DOHH2 (cell line): Measurements from ENCODE around the gene PTTG1.

ENCODE experiments used
- EZH2phosphoT487 ChIP-seq: fragments of 200-600 bp; sonication (generic); IDR thresholded peaks from 2 replicates; pipeline ENCODE4 v1.6.1; 2017; ENCODE audit warnings: borderline replicate concordance, mild to moderate bottlenecking, antibody characterized with exemption, low read length, moderate library complexity, mixed read lengths
- TF ChIP-seq, protein P1 (sequence below): fragments of 200-600 bp; sonication (generic); IDR thresholded peaks from one replicate; pipeline ENCODE4 v1.5.1; 2014; ENCODE audit warnings: antibody characterized with exemption, mild to moderate bottlenecking, low read depth, low read length; ENCODE audit not compliant: poor library complexity, severe bottlenecking

DNA sequence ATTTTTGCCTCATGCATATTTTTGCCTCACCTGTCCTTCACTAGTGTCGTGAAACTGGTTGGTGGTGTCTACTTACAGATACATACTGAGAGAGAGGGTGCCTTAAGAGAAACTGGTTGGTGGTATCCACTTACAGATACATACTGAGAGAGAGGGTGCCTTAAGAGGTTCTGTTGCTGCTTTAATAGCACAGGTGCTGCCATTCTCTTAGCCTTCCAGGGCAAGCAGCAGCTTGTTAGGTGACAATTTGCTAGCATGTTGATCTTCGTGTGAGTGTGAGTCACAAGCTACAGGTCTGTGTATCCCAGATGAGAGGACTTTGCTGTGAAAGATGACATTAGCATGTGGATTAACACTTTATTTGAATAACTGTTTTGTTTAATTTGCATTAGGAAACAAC lies 1.4 kb downstream of the PTTG1 start:
- TF ChIP-seq, protein P1, sequence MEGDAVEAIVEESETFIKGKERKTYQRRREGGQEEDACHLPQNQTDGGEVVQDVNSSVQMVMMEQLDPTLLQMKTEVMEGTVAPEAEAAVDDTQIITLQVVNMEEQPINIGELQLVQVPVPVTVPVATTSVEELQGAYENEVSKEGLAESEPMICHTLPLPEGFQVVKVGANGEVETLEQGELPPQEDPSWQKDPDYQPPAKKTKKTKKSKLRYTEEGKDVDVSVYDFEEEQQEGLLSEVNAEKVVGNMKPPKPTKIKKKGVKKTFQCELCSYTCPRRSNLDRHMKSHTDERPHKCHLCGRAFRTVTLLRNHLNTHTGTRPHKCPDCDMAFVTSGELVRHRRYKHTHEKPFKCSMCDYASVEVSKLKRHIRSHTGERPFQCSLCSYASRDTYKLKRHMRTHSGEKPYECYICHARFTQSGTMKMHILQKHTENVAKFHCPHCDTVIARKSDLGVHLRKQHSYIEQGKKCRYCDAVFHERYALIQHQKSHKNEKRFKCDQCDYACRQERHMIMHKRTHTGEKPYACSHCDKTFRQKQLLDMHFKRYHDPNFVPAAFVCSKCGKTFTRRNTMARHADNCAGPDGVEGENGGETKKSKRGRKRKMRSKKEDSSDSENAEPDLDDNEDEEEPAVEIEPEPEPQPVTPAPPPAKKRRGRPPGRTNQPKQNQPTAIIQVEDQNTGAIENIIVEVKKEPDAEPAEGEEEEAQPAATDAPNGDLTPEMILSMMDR: no peak
- TF ChIP-seq EZH2phosphoT487: no peak
